Measurements from ENCODE around the gene EMC10. TPM values are rescaled to one million over a fixed set of nuclear protein-coding genes. Genes with fewer than 3 reads are reported as not detected.
A peak's percentile ranks its signal among the peaks of the same experiment; 100 is the strongest.

Gene EMC10
- total RNA-seq, 1 experiment from 2014 or later = 36.9 TPM

DNA sequence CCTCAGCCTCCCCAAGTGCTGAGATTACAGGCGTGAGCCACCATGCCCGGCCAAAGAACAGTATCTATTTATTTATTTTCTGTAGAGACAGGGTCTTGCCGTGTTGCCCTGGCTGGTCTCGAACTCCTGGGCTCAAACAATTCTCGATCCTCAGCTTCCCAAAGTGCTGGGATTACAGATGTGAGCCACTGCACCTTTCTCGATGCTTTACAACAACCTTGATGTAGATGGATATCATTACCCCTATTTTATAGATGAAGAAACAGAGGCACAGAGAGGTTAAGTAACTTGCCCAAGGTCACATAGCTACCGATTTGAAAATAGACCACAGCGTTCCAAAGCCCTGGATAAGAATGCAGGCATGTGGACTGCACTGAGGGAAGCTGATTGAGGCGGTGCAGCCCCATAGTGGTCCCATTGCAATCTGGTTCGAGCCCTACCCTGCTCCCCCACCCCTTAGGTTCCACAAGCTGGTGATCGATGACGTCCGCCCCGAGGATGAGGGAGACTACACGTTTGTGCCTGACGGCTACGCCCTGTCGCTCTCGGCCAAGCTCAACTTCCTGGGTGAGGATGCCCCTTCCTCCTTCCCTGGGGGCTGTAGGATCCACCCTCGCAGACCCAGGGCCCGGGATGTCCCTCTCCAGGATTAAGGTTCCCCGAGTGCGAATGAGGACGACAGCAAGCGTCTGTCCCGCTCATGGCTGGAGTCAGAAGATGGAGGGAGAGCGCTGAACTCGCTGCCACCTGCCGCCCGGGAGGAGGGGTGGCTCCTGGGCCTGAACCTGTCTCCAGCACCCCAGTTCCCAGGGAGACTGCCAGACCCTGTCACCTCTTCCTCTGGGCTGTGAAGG, 25.7 kb upstream of the EMC10 start:
- no peak for DNase-seq (ENCODE audit: low read depth)

DNA sequence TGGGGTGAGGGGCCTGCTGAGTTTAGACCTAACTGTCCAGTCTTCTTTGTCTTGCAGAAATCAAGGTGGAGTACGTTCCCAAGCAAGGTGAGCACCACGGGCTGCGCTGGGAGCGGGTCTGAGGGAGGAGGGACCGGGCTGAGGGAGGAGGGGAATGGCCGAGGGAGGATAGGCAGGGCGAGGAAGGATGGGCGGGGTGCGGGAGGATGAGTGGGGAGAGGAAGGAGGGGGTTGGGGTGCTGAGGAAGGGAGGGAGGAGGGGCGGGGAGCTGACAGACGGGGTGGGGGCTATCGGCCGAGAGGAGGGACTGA, 25.1 kb upstream of the EMC10 start:
- no peak for DNase-seq (ENCODE audit: low read depth)

DNA sequence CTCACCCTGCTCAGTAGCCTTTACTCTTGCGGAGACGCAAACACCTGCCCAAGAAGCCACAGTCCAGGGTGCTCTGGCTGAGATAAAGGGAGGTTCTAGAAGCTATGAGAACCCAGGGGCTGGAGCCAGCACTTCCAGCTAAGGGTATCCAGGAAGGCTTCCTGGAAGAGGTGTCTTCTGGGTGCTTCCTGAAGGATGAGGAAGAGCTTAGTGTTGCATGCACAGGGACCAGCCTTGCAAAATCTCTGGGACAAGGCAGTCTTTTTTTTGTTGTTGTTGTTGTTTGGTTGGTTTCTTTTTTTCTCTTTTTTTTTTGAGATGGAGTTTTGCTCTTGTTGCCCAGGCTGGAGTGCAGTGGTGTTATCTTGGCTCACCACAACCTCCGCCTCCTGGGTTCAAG, 23.1 kb upstream of the EMC10 start:
- DNase-seq (ENCODE audit: low read depth) = no peak

GRCh38 chr19:50455992-50456391, 20.3 kb upstream of the EMC10 start:
- DNase-seq (ENCODE audit: low read depth) = no peak

DNA sequence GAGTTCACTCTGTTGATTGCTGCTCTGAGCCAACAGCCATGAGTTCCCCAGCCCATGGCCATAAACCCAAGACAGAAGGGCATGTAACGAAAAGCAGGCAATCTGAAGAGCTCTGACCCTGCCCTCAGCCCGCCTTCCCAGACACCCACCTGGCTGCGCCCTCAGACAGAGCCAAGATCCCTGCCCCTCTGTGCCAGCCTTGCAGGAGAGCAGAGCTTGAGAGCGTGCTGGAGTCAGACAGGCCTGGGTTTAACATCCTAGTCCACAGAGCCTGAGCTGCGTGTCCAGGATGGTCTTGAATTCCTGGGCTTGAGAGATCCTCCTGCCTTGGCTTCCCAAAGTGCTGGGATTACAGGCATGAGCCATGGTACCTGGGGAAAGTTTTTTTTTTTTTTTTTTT, 19.0 kb upstream of the EMC10 start:
- no peak for DNase-seq (ENCODE audit: low read depth)

DNA sequence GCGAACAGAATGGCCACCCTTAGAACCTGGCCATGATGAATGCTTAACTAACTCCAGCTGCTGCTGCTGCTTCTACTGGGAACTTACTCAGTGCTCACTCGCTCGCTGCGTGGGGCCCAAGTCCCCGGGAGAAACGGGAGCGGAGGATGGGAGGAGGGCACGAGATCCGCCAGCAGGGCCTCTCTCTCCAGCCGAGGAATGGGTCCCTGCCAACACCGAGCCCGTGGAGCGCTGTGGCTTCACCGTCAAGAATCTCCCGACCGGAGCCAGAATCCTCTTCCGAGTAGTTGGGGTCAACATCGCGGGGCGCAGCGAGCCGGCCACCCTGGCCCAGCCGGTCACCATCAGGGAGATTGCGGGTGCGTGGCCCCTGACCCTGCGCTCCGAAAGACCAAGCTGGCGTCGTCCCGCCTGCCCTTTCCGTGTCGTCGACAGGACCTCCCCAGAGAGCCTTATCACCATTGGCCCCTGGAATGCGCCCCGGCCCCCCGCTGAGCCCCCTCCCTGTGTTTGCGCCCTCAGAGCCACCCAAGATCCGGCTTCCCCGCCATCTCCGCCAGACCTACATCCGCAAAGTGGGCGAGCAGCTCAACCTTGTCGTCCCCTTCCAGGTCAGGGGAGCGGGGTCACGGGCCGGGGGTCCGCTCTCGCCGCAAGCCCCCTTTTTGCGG, 17.8 kb upstream of the EMC10 start:
- DNase-seq (ENCODE audit: low read depth) = no peak

DNA sequence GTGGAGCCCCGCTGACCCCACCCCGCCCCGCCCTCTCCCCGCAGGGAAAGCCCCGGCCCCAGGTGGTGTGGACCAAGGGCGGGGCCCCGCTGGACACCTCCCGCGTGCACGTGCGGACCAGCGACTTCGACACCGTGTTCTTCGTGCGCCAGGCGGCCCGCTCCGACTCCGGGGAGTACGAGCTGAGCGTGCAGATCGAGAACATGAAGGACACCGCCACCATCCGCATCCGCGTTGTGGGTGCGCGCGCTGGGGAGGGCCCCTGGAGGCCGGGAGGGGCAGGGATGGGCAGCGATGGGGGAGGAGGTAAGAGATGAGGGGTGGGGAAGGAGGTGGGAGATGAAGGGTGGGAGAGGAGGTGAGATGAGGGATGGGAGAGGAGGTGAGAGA, 17.2 kb upstream of the EMC10 start:
- DNase-seq (ENCODE audit: low read depth) = no peak

- DNase-seq (ENCODE audit: low read depth) = no peak
Measured at GRCh38 chr19:50459638-50460037, 16.7 kb upstream of the EMC10 start.

GRCh38 chr19:50460161-50460765, 16.0 kb upstream of the EMC10 start:
- DNase-seq (ENCODE audit: low read depth) = peak; percentile 49

DNA sequence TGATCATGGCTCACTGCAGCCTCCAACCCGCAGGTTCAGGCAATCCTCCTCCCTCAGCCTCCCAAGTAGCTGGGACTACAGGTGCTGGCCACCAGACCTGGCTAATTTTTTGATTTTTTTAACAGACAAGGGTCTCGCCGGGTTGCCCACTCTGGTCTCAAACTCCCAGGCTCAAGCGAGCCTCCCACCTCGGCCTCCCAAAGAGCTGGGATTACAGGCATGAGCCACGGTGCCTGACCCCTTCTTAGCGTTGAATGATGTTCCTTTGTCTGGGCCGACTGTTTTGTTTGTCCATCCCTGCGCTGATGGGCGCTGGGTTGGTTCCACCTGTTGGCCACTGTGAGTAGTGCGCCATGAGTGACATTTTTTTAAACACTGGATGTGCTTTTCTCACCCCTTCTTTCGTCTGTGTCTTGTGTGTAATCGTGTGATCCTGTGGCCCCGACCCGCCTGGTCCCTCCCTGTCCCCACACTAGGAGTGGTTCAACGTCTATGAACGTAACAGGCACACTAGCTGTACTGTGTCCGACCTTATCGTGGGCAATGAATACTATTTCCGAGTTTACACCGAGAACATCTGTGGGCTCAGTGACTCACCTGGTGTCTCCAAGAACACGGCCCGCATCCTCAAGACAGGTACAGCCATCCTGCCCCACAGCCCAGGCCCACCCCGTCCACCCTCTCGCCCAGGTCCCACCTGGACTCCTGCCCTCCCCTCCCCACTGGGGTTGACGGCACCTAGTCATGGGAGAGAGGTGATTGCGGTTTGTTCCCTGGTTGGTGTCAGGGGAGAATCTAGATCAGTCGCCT, 15.0 kb upstream of the EMC10 start:
- peak; percentile 69 for DNase-seq (ENCODE audit: low read depth)

DNA sequence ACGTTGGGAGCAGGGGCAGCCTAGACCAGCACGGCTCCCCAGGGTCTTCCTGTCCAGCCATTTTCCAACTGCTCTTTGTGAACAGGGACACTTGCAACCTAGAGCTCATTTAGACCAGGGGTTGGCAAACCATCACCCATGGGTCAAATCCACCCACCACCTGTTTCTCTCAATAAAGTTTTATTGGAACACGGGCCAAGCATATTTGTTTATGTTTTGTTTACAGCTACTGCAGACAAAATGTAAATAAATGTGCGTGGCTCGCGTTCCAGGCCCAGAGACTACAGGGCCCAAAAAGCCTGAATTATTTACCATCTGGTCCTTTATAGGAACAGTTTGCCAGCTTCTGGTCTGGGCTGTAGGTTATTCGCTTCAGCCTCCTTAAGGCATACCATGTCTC, 13.3 kb upstream of the EMC10 start:
- DNase-seq (ENCODE audit: low read depth) = no peak

DNA sequence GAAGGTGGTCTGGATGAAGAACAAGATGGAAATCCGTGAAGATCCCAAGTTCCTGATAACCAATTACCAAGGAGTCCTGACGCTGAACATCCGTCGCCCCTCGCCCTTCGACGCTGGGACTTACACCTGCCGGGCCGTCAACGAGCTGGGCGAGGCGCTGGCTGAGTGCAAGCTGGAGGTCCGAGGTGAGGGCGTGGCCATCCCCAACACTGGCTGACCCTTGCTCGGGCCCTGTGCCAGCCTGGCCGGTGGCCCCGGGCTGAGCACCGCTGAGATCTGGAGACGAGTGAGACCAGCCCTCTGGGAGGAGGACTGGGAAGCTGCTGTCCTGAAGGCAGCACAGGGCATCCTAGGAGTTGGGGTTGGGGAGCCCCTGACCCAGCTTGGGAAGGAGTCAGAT, 12.0 kb upstream of the EMC10 start:
- no peak for DNase-seq (ENCODE audit: low read depth)

GRCh38 chr19:50465000-50465399, 11.3 kb upstream of the EMC10 start:
- DNase-seq (ENCODE audit: low read depth) = no peak

DNA sequence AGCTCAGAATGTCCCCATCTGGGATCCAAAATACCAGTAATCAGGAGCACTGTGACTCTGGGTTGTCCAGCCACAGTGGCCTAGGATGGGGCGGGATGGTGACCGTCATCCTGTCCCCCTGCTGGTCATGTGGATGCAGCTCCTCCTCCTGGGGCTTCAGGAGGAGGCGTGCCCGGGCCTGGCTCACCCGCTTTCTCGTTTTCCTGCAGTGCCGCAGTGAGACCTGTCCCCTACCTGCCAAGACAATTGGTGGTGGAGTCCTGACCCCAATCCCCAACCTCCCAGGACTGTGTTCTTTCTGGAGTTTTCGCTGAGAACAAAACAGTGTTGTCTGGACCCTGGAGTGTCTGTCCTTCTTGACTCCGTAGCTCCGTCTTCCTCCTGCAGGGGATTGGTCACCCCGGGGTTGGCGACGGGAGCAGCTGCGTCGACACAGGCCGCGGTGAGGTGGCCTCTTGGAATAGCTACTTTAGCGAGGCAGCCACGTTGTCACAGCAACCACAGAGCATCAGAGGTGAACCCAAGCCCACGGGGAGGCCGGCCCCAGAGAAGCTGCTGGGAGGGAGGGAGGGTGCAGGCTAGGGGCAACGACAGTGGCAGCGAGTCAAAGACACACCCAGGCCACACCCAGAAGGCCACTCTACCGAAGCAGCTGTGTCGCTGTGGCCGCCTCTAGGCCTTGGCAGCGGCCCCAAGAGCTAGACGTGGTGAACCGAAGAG, 10.2 kb upstream of the EMC10 start:
- peak; percentile 37 for DNase-seq (ENCODE audit: low read depth)

GRCh38 chr19:50466706-50467039, 9.6 kb upstream of the EMC10 start:
- no peak for DNase-seq (ENCODE audit: low read depth)

DNA sequence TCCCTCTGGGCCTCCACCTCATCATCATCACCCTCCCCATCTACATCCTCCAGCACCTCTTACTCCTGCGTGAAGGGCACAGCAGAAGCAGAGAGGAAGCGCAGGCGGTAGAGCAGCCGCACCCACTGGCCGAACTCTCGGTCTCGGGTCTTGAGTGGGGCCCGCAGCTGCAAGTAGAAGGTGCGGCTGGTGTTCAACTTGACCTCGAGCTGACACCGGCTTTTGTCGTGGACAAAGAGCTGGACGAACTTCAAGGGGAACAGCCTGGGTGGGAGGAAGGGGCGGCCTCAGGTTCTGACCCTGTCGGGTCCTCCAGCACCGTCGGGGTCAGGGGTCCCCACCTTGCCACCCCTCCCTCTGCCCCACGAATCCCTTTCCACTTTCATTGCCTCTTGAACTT, 8.7 kb upstream of the EMC10 start:
- DNase-seq (ENCODE audit: low read depth) = no peak

DNA sequence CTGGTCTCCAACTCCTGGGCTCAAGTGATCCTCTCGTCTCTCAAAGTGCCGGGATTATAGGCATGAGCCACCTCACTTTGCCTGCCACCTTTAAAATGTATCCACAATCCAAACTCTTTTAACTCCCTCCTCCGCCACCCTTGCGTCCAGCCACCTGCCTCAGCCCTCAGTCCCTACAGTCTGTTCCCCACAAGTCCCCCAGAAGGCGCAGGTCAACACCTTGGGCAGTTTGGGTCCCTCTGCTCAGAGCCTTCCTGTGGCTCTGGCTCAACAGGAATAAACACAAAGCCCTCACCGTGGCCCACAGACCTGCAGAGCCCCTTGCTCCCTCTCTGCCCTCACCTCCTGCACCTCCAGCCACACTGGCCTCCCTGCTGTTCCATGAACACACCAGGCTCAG, 7.5 kb upstream of the EMC10 start:
- no peak for DNase-seq (ENCODE audit: low read depth)

GRCh38 chr19:50473336-50473735, 3.0 kb upstream of the EMC10 start:
- peak; percentile 15 for DNase-seq (ENCODE audit: low read depth)

DNA sequence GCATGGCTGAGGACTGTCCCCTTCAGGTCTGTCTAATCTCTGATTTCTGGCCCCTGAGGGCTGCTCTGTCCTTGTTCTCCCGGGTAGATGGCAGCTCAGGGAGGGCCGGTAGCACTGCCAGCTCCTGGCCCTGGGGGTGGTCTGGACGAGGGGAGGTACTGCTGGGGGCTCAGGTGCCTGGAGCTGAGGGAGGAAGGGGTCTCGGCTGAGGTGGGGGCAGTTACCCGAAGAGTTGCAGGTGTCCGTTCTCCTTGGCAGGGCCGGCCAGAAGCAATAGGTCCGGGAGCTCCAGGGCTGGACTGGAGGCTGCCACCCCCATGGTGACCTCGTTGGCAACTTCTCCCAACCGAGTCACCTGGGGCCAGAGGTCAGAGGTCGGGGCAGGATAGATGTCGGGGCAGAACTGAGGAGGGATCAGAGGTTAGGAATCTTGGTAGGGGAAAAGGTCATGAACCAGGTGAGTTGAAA, 1.2 kb upstream of the EMC10 start:
- DNase-seq (ENCODE audit: low read depth) = no peak

- DNase-seq (ENCODE audit: low read depth) = no peak
Measured at GRCh38 chr19:50475736-50476223, 527 bp upstream of the EMC10 start.

GRCh38 chr19:50476907-50477238, 566 bp downstream of the EMC10 start:
- DNase-seq (ENCODE audit: low read depth) = no peak

Data from RPMI7951 (cell line).